ENCODE measurements around the gene MEGF6.

MEGF6 gene

GRCh38 chr1:3555131-3555920 lies 56.0 kb downstream of the MEGF6 start:
- no peak for DNase-seq (ENCODE audit: low read depth)

- no peak for DNase-seq (ENCODE audit: low read depth)
Measured at GRCh38 chr1:3553940-3554223, 57.4 kb downstream of the MEGF6 start.

- no peak for DNase-seq (ENCODE audit: low read depth)
Measured at GRCh38 chr1:3553166-3553939, 58.0 kb downstream of the MEGF6 start.

GRCh38 chr1:3552751-3553150 lies 58.6 kb downstream of the MEGF6 start:
- no peak for DNase-seq (ENCODE audit: low read depth)

- DNase-seq (ENCODE audit: low read depth), result no peak
Measured at GRCh38 chr1:3552176-3552575, 59.1 kb downstream of the MEGF6 start.

- no peak for DNase-seq (ENCODE audit: low read depth)
Measured at GRCh38 chr1:3551711-3552110, 59.6 kb downstream of the MEGF6 start.

- DNase-seq (ENCODE audit: low read depth), result no peak
Measured at GRCh38 chr1:3551290-3551678, 60.0 kb downstream of the MEGF6 start.

- no peak for DNase-seq (ENCODE audit: low read depth)
Measured at GRCh38 chr1:3550511-3551289, 60.6 kb downstream of the MEGF6 start.

- no peak for DNase-seq (ENCODE audit: low read depth)
Measured at GRCh38 chr1:3548895-3549294, 62.4 kb downstream of the MEGF6 start.

GRCh38 chr1:3548156-3548893 lies 63.0 kb downstream of the MEGF6 start:
- no peak for DNase-seq (ENCODE audit: low read depth)

- no peak for DNase-seq (ENCODE audit: low read depth)
Measured at GRCh38 chr1:3547055-3548005, 64.0 kb downstream of the MEGF6 start.

- no peak for DNase-seq (ENCODE audit: low read depth)
Measured at GRCh38 chr1:3546048-3546384, 65.3 kb downstream of the MEGF6 start.

GRCh38 chr1:3545363-3546047 lies 65.8 kb downstream of the MEGF6 start:
- DNase-seq (ENCODE audit: low read depth), result no peak

GRCh38 chr1:3544040-3544977 lies 67.0 kb downstream of the MEGF6 start:
- no peak for DNase-seq (ENCODE audit: low read depth)

GRCh38 chr1:3543076-3544039 lies 68.0 kb downstream of the MEGF6 start:
- DNase-seq (ENCODE audit: low read depth), result no peak

- no peak for DNase-seq (ENCODE audit: low read depth)
Measured at GRCh38 chr1:3542676-3543075, 68.6 kb downstream of the MEGF6 start.

- no peak for DNase-seq (ENCODE audit: low read depth)
Measured at GRCh38 chr1:3541936-3542335, 69.4 kb downstream of the MEGF6 start.

- DNase-seq (ENCODE audit: low read depth), result no peak
Measured at GRCh38 chr1:3541465-3541864, 69.8 kb downstream of the MEGF6 start.

Data from stimulated activated CD8-positive, alpha-beta memory T cell treated with anti-CD3 and anti-CD28 coated beads, Interleukin-15, amount 100 ng/mL, for 24 hours (primary cell).